RWPE2 (cell line): ENCODE results near the gene CPEB2.

Experiments used
- ATAC-seq: fragments of 200-7000 bp; cut with Tn5 transposase; 3 replicates; pipeline ENCODE4 v1.9.1; 2021; ENCODE audit warnings: low read depth
- DNase-seq: peaks from one replicate; pipeline ENCODE4 v3.0.0-alpha.2; 2020; ENCODE audit warnings: low spot score
- H3K27ac ChIP-seq: fragments of 450-650 bp; 2 replicates; pipeline ENCODE4 v1.5.1; 2017; ENCODE audit warnings: mild to moderate bottlenecking; ENCODE audit not compliant: poor library complexity, severe bottlenecking
- H3K27me3 ChIP-seq: fragments of 250-450 bp; sonication (Bioruptor Pico); 2 replicates; pipeline ENCODE4 v1.5.1; 2021; ENCODE audit warnings: mild to moderate bottlenecking, moderate library complexity; ENCODE audit not compliant: insufficient read depth, poor library complexity, severe bottlenecking
- H3K36me3 ChIP-seq: fragments of 250-450 bp; sonication (Bioruptor Pico); 2 replicates; pipeline ENCODE4 v1.5.1; 2020; ENCODE audit warnings: low read depth, mild to moderate bottlenecking, moderate library complexity
- H3K4me1 ChIP-seq: fragments of 250-450 bp; sonication (Bioruptor Pico); 2 replicates; pipeline ENCODE4 v1.5.1; 2021; ENCODE audit warnings: mild to moderate bottlenecking, moderate library complexity; ENCODE audit not compliant: insufficient read depth, poor library complexity, severe bottlenecking
- H3K4me3 ChIP-seq: fragments of 250-450 bp; sonication (Bioruptor Pico); 2 replicates; pipeline ENCODE4 v1.5.1; 2021; ENCODE audit warnings: mild to moderate bottlenecking, moderate library complexity; ENCODE audit not compliant: severe bottlenecking
- H3K9me3 ChIP-seq: fragments of 250-450 bp; sonication (Bioruptor Pico); 2 replicates; pipeline ENCODE4 v1.5.1; 2021; ENCODE audit warnings: mild to moderate bottlenecking, moderate library complexity; ENCODE audit not compliant: severe bottlenecking
- CTCF ChIP-seq: fragments of 450-650 bp; IDR thresholded peaks from one replicate; pipeline ENCODE4 v1.5.1; 2017; ENCODE audit warnings: mild to moderate bottlenecking, moderate library complexity; ENCODE audit not compliant: poor library complexity, severe bottlenecking

CPEB2 gene

GRCh38 chr4:15034071-15034764 lies 31.9 kb downstream of the CPEB2 start:
- peak; percentile 85 for ATAC-seq
- peak; percentile 56 for DNase-seq
- peak overlapping the region; percentile 14 for H3K27ac ChIP-seq
- H3K4me1 ChIP-seq = peaks cover 22% of the 10 kb centered on the region
- peaks cover 23% of the 10 kb centered on the region for H3K36me3 ChIP-seq
- peaks cover 5% of the 10 kb centered on the region for H3K9me3 ChIP-seq
- no peak for TF ChIP-seq CTCF
- no peaks in the 10 kb centered on the region for H3K27me3 ChIP-seq
- H3K4me3 ChIP-seq = no peak overlapping the region

- Histone ChIP-seq H3K27me3 (no peaks in the 10 kb centered on the region), H3K4me3 (no peak overlapping the region), H3K36me3 (peaks cover 23% of the 10 kb centered on the region), H3K4me1 (peaks cover 22% of the 10 kb centered on the region), H3K27ac (no peak overlapping the region), H3K9me3 (peaks cover 5% of the 10 kb centered on the region)
- DNase-seq = no peak
- no peak for ATAC-seq
- TF ChIP-seq CTCF = no peak
Observed at GRCh38 chr4:15035159-15035558, 32.9 kb downstream of the CPEB2 start.

- Histone ChIP-seq H3K4me1 (peaks cover 19% of the 10 kb centered on the region), H3K36me3 (peaks cover 25% of the 10 kb centered on the region), H3K9me3 (peaks cover 5% of the 10 kb centered on the region), H3K27ac (no peak overlapping the region), H3K27me3 (no peaks in the 10 kb centered on the region), H3K4me3 (no peak overlapping the region)
- ATAC-seq (no peak), DNase-seq (no peak)
- TF ChIP-seq CTCF = no peak
Observed at GRCh38 chr4:15037923-15038541, 35.8 kb downstream of the CPEB2 start.

GRCh38 chr4:15040916-15041463 lies 38.7 kb downstream of the CPEB2 start:
- H3K4me1 ChIP-seq = peaks cover 14% of the 10 kb centered on the region
- no peaks in the 10 kb centered on the region for H3K27me3 ChIP-seq
- no peak for DNase-seq
- H3K9me3 ChIP-seq = no peaks in the 10 kb centered on the region
- no peak for ATAC-seq
- no peak overlapping the region for H3K4me3 ChIP-seq
- no peak overlapping the region for H3K27ac ChIP-seq
- peaks cover 12% of the 10 kb centered on the region; the same call in 1 of the 2 replicates for H3K36me3 ChIP-seq
- TF ChIP-seq CTCF = no peak
